GM10847 (cell line): Measurements from ENCODE around the gene RNF121.

Experiments
- POLR2A ChIP-seq: IDR thresholded peaks from 2 replicates; pipeline ENCODE4 v1.6.1; 2011; ENCODE audit not compliant: insufficient read length; ENCODE audit errors: extremely low read depth

RNF121 gene

GRCh38 chr11:71999362-71999761 is 70.5 kb downstream of the RNF121 start:
- no peak for TF ChIP-seq POLR2A

GRCh38 chr11:71999798-72000197 is 71.0 kb downstream of the RNF121 start:
- no peak for TF ChIP-seq POLR2A

GRCh38 chr11:72000202-72000867 is 71.5 kb downstream of the RNF121 start:
- TF ChIP-seq POLR2A, result no peak

GRCh38 chr11:72001285-72001684 is 72.4 kb downstream of the RNF121 start:
- no peak for TF ChIP-seq POLR2A

GRCh38 chr11:72001834-72002591 is 73.2 kb downstream of the RNF121 start:
- no peak for TF ChIP-seq POLR2A

- TF ChIP-seq POLR2A, result peak; percentile 10
These were observed 74.3 kb downstream of the RNF121 start for GRCh38 chr11:72002841-72003775.

- TF ChIP-seq POLR2A, result no peak
These were observed 74.9 kb downstream of the RNF121 start for GRCh38 chr11:72003776-72004171.

- TF ChIP-seq POLR2A, result no peak
These were observed 75.9 kb downstream of the RNF121 start for GRCh38 chr11:72004515-72005346.

GRCh38 chr11:72005347-72006260 is 76.8 kb downstream of the RNF121 start:
- TF ChIP-seq POLR2A, result peak; percentile 7

- peak; percentile 7 for TF ChIP-seq POLR2A
These were observed 77.7 kb downstream of the RNF121 start for GRCh38 chr11:72006309-72007088.

GRCh38 chr11:72007089-72007476 is 78.2 kb downstream of the RNF121 start:
- no peak for TF ChIP-seq POLR2A

GRCh38 chr11:72007587-72007986 is 78.7 kb downstream of the RNF121 start:
- no peak for TF ChIP-seq POLR2A

GRCh38 chr11:72008728-72009127 is 79.9 kb downstream of the RNF121 start:
- TF ChIP-seq POLR2A, result no peak
